SKM-1 (cell line): Measurements from ENCODE around the gene ADCY6.
A peak's percentile ranks its signal among the peaks of the same experiment; 100 is the strongest.

ENCODE experiments used
- DNase-seq: peaks from one replicate; lab custom pipeline; 2025; ENCODE audit not compliant: unreplicated experiment; lab: John Stamatoyannopoulos, UW

Gene ADCY6

GRCh38 chr12:48786591-48787544 lies 2.0 kb downstream of the ADCY6 start:
- DNase-seq: no peak

GRCh38 chr12:48783432-48783831 lies 5.5 kb downstream of the ADCY6 start:
- no peak for DNase-seq

- DNase-seq: no peak
Measured at GRCh38 chr12:48782457-48783395, 6.2 kb downstream of the ADCY6 start.

- DNase-seq: no peak
Measured at GRCh38 chr12:48781750-48782456, 7.0 kb downstream of the ADCY6 start.

- no peak for DNase-seq
Measured at GRCh38 chr12:48780381-48781025, 8.4 kb downstream of the ADCY6 start.

- peak; percentile 19 for DNase-seq
Measured at GRCh38 chr12:48779869-48780268, 9.0 kb downstream of the ADCY6 start.

GRCh38 chr12:48777501-48778400 lies 11.1 kb downstream of the ADCY6 start:
- no peak for DNase-seq

- no peak for DNase-seq
Measured at GRCh38 chr12:48776956-48777355, 11.9 kb downstream of the ADCY6 start.

- no peak for DNase-seq
Measured at GRCh38 chr12:48775991-48776649, 12.8 kb downstream of the ADCY6 start.

GRCh38 chr12:48775299-48775698 lies 13.6 kb downstream of the ADCY6 start:
- no peak for DNase-seq

GRCh38 chr12:48774516-48774915 lies 14.4 kb downstream of the ADCY6 start:
- no peak for DNase-seq

- DNase-seq: no peak
Measured at GRCh38 chr12:48773686-48774085, 15.2 kb downstream of the ADCY6 start.

GRCh38 chr12:48771588-48772112 lies 17.2 kb downstream of the ADCY6 start:
- no peak for DNase-seq

- DNase-seq: no peak
Measured at GRCh38 chr12:48770756-48771155, 18.1 kb downstream of the ADCY6 start.

- DNase-seq: no peak
Measured at GRCh38 chr12:48768736-48769135, 20.2 kb downstream of the ADCY6 start.

GRCh38 chr12:48768147-48768546 lies 20.7 kb downstream of the ADCY6 start:
- no peak for DNase-seq

- DNase-seq: no peak
Measured at GRCh38 chr12:48767521-48767920, 21.4 kb downstream of the ADCY6 start.

GRCh38 chr12:48767047-48767446 lies 21.8 kb downstream of the ADCY6 start:
- no peak for DNase-seq

- DNase-seq: peak; percentile 18
Measured at GRCh38 chr12:48765753-48766162, 23.1 kb downstream of the ADCY6 start.
